ENCODE measurements around the gene MAOB. TPM values are rescaled to one million over a fixed set of nuclear protein-coding genes. Genes with fewer than 3 reads are reported as not detected.

The MAOB gene
- 2.8 and 7.6 TPM in 2 replicates for total RNA-seq

DNA sequence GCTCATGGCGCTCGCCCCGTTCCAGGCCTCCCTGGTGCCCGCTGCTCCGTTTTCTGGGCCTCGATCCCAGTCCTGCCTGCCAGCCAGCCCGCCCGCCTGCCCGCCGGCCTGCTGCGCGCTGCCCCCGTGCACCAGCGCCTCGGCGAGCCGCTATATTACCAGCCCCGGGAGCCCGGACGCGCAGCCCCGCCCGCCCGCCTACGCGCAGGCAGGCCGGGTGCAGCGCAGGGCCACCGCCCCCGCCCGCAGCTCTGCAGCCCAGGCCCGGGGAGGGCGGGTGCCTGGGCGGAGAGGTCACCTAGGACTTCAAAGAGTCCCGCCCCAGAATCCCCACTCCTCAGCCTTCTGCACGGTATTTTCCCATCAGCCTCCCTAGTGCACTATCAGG, at the start of gene MAOB:
TSS of gene MAOB (minus strand) at position 157 of the 388 bp plus-strand sequence. CDS start at position 6, 151 bp downstream.

Other genes with a start within 250 kb of the MAOB start
- 2.1 and 15.7 TPM in 2 replicates for gene MAOA, start 226.2 kb downstream of the MAOB start, total RNA-seq
- under 0.01 TPM in 1 of 2 replicates, not detected in the other for gene NDP, start 90.9 kb upstream of the MAOB start, total RNA-seq